H1 (cell line): Measurements from ENCODE around the gene ZSCAN10. TPM values are rescaled to one million over a fixed set of nuclear protein-coding genes. Genes with fewer than 3 reads are reported as not detected.

Experiments
- CTCF ChIA-PET: fragments of 300-600 bp; sonication (Branson Sonifier 250); formaldehyde crosslinking; loops from one replicate; lab custom pipeline; 2021; ENCODE audit not compliant: partially characterized antibody; lab: Charles Lee
- POLR2A ChIA-PET: fragments of 300-600 bp; sonication (Branson Sonifier 250); formaldehyde crosslinking; loops from one replicate; lab custom pipeline; 2021; ENCODE audit warnings: inconsistent platforms; ENCODE audit not compliant: partially characterized antibody; lab: Charles Lee
- DNase-seq, 2 experiments: peaks; one replicate each; pipeline versions ENCODE4 v3.0.0 to v3.0.0-alpha.2; 2010 to 2022; ENCODE audit warnings: low spot score in 2 of 2, low read depth in 1 of 2, mixed read lengths in 1 of 2
- FAIRE-seq: peaks from 2 replicates; lab custom pipeline; 2011; peaks lifted over from hg19 to GRCh38; lab: Jason Lieb, UNC
- H2AFZ ChIP-seq: 2 replicates; pipeline ENCODE4 v1.8.1; 2012; ENCODE audit warnings: low read length, inconsistent platforms
- H2AK5ac ChIP-seq: 2 replicates; pipeline ENCODE4 v1.6.1; 2013; ENCODE audit warnings: low read depth, low read length
- H2BK120ac ChIP-seq: replicated peaks from 2 replicates; pipeline ENCODE3; 2013; ENCODE audit warnings: low read depth, low read length, inconsistent platforms
- H2BK12ac ChIP-seq: 2 replicates; pipeline ENCODE4 v1.6.1; 2013; ENCODE audit warnings: low read depth, low read length
- H2BK15ac ChIP-seq: 2 replicates; pipeline ENCODE4 v1.6.1; 2013; ENCODE audit warnings: low read length
- H2BK20ac ChIP-seq: 2 replicates; pipeline ENCODE4 v1.6.1; 2013; ENCODE audit warnings: low read length
- H2BK5ac ChIP-seq: 2 replicates; pipeline ENCODE4 v1.6.1; 2013; ENCODE audit warnings: low read depth, low read length
- H3K14ac ChIP-seq: 2 replicates; pipeline ENCODE4 v1.6.1; 2013; ENCODE audit warnings: inconsistent platforms; ENCODE audit not compliant: insufficient read length
- H3K18ac ChIP-seq: 2 replicates; pipeline ENCODE4 v1.6.1; 2013; ENCODE audit warnings: low read length; ENCODE audit errors: extremely low read depth
- H3K23ac ChIP-seq: 2 replicates; pipeline ENCODE4 v1.6.1; 2013; ENCODE audit warnings: inconsistent platforms; ENCODE audit not compliant: insufficient read length
- H3K23me2 ChIP-seq: 2 replicates; pipeline ENCODE4 v1.6.1; 2013; ENCODE audit warnings: low read depth, low read length
- H3K27ac ChIP-seq: 2 replicates; pipeline ENCODE4 v1.6.1; 2011; ENCODE audit warnings: low read depth, low read length, inconsistent platforms
- H3K27me3 ChIP-seq, 4 experiments: replicated peaks in 1 of 4; 1 replicate in 1 of 4; 2 replicates in 3 of 4; pipeline versions ENCODE4 v1.6.1 to v1.8.1; 2011 to 2013; ENCODE audit warnings: low read length in 3 of 4, mild to moderate bottlenecking in 3 of 4, inconsistent platforms in 2 of 4, mixed read lengths in 2 of 4, moderate library complexity in 1 of 4; ENCODE audit not compliant: control insufficient read depth in 3 of 4, insufficient read depth in 3 of 4; ENCODE audit errors: extremely low read depth in 1 of 4
- H3K36me3 ChIP-seq, 4 experiments: 2 replicates each; pipeline versions ENCODE4 v1.6.1 to v1.8.1; 2011 to 2013; ENCODE audit warnings: mild to moderate bottlenecking in 4 of 4, low read length in 3 of 4, moderate library complexity in 2 of 4, control low read depth in 1 of 4, inconsistent platforms in 1 of 4; ENCODE audit not compliant: insufficient read depth in 4 of 4, control insufficient read depth in 2 of 4
- H3K4ac ChIP-seq: replicated peaks from 2 replicates; pipeline ENCODE3; 2013; ENCODE audit warnings: low read length, low read depth, mixed read lengths, inconsistent platforms; ENCODE audit not compliant: insufficient read length
- H3K4me1 ChIP-seq, 4 experiments: replicated peaks in 1 of 4; 1 replicate in 1 of 4; 2 replicates in 3 of 4; pipeline versions ENCODE4 v1.6.1 to v1.8.1; 2011 to 2013; ENCODE audit warnings: low read length in 3 of 4, inconsistent platforms in 2 of 4, mixed read lengths in 1 of 4; ENCODE audit not compliant: insufficient read depth in 4 of 4, control insufficient read depth in 3 of 4
- H3K4me2 ChIP-seq, 2 experiments: 2 replicates each; pipeline versions ENCODE4 v1.6.1 to v1.8.1; 2011 to 2013; ENCODE audit warnings: low read depth in 2 of 2, low read length in 2 of 2, control low read depth in 1 of 2, inconsistent platforms in 1 of 2, mild to moderate bottlenecking in 1 of 2; ENCODE audit not compliant: insufficient read depth in 1 of 2
- H3K4me3 ChIP-seq, 4 experiments: fragments of 200-600, 300-600 bp in 1 of 4; sonication (generic), shearing (Covaris generic), sonication (Bioruptor Twin) in 1 of 4; 2 replicates each; pipeline versions ENCODE4 v1.5.1 to v1.8.1; 2011 to 2016; ENCODE audit warnings: low read length in 4 of 4, low read depth in 3 of 4, control low read depth in 2 of 4, inconsistent platforms in 2 of 4, mild to moderate bottlenecking in 2 of 4, mixed read lengths in 1 of 4, moderate library complexity in 1 of 4; ENCODE audit not compliant: insufficient read depth in 2 of 4; ENCODE audit errors: extremely low read depth in 1 of 4
- H3K56ac ChIP-seq: replicated peaks from 2 replicates; pipeline ENCODE3; 2013; ENCODE audit warnings: low read depth, mild to moderate bottlenecking, mixed read lengths, low read length, inconsistent platforms; ENCODE audit not compliant: insufficient read length
- H3K79me1 ChIP-seq: 2 replicates; pipeline ENCODE4 v1.6.1; 2013; ENCODE audit warnings: low read depth, low read length, control low read depth
- H3K79me2 ChIP-seq, 2 experiments: 2 replicates each; pipeline versions ENCODE4 v1.6.1 to v1.8.1; 2012 to 2013; ENCODE audit warnings: low read length in 2 of 2, mild to moderate bottlenecking in 2 of 2, inconsistent platforms in 1 of 2; ENCODE audit not compliant: insufficient read depth in 2 of 2, control insufficient read depth in 1 of 2
- H3K9ac ChIP-seq, 4 experiments: replicated peaks in 1 of 4; 1 replicate in 1 of 4; 2 replicates in 3 of 4; pipeline versions ENCODE4 v1.6.1 to v1.8.1; 2011 to 2013; ENCODE audit warnings: low read depth in 3 of 4, low read length in 3 of 4, control low read depth in 2 of 4, mild to moderate bottlenecking in 2 of 4, moderate library complexity in 2 of 4, inconsistent platforms in 1 of 4; ENCODE audit errors: extremely low read depth in 1 of 4
- H3K9me3 ChIP-seq, 2 experiments: 2 replicates each; pipeline versions ENCODE4 v1.6.1 to v1.8.1; 2012 to 2013; ENCODE audit warnings: mild to moderate bottlenecking in 2 of 2, moderate library complexity in 2 of 2, control low read depth in 1 of 2, inconsistent platforms in 1 of 2, low read depth in 1 of 2, low read length in 1 of 2, mixed read lengths in 1 of 2; ENCODE audit not compliant: insufficient read depth in 2 of 2
- H4K20me1 ChIP-seq, 2 experiments: replicated peaks in 1 of 2; 2 replicates each; pipeline versions ENCODE3 to v1.8.1; 2011 to 2013; ENCODE audit warnings: inconsistent platforms in 2 of 2, low read length in 2 of 2, mild to moderate bottlenecking in 1 of 2; ENCODE audit not compliant: insufficient read depth in 2 of 2, control insufficient read depth in 1 of 2
- H4K5ac ChIP-seq: 2 replicates; pipeline ENCODE4 v1.6.1; 2013; ENCODE audit warnings: low read length, low read depth, mixed read lengths, inconsistent platforms; ENCODE audit not compliant: insufficient read length
- H4K8ac ChIP-seq: 2 replicates; pipeline ENCODE4 v1.8.0; 2013; ENCODE audit warnings: mild to moderate bottlenecking, moderate library complexity, low read length, inconsistent platforms; ENCODE audit not compliant: insufficient read depth; ENCODE audit errors: extremely low read depth
- H4K91ac ChIP-seq: replicated peaks from 2 replicates; pipeline ENCODE3; 2013; ENCODE audit warnings: low read length, mixed read lengths, inconsistent platforms; ENCODE audit not compliant: insufficient read length
- E2F6 ChIP-seq: IDR thresholded peaks from 2 replicates; pipeline ENCODE4 v1.6.1; 2012; ENCODE audit warnings: inconsistent platforms
- EGR1 ChIP-seq: IDR thresholded peaks from 2 replicates; pipeline ENCODE4 v1.6.1; 2011; ENCODE audit warnings: low read depth, low read length, borderline replicate concordance
- FOSL1 ChIP-seq: IDR thresholded peaks from 2 replicates; pipeline ENCODE4 v1.6.1; 2011; ENCODE audit warnings: mild to moderate bottlenecking, low read depth, low read length, moderate library complexity; ENCODE audit not compliant: insufficient read depth
- KDM1A ChIP-seq: fragments of 200-600, 300-600 bp; sonication (generic); IDR thresholded peaks from 2 replicates; pipeline ENCODE4 v1.7.1; 2016; ENCODE audit warnings: mild to moderate bottlenecking, low read length, borderline replicate concordance
- RBBP5 ChIP-seq: IDR thresholded peaks from 2 replicates; pipeline ENCODE4 v1.7.1; 2012; ENCODE audit warnings: low read depth, mild to moderate bottlenecking, inconsistent platforms, low read length, moderate library complexity, borderline replicate concordance
- USF2 ChIP-seq: IDR thresholded peaks from 2 replicates; pipeline ENCODE4 v1.6.1; 2011; ENCODE audit warnings: low read length, improper control_type of control experiment
- WGBS, 2 experiments: shearing (Covaris generic) in 1 of 2; methylation state at CpG; one replicate each; pipeline versions ENCODE4 v1.1.6 to v1.1.7; 2013 to 2015; ENCODE audit warnings: low lambda C conversion rate in 2 of 2, mixed read lengths in 2 of 2, inconsistent platforms in 1 of 2, low coverage in 1 of 2, missing lambda C conversion rate in 1 of 2; ENCODE audit not compliant: insufficient replicate concordance in 2 of 2, insufficient coverage in 1 of 2, insufficient read length in 1 of 2; ENCODE audit errors: extremely low coverage in 1 of 2, missing lambda C conversion rate in 1 of 2; 5-methylcytosine and 5-hydroxymethylcytosine counted together
- polyA plus RNA-seq, 7 experiments: library from polyadenylated mRNA; depleted of rRNA in 3 of 7; stranded (reverse) in 5 of 7; unstranded in 2 of 7; fragments of >200 nt in 5 of 7; fragments of 200-250 nt in 2 of 7; gene quantifications; 1 replicate in 5 of 7; 2 replicates in 1 of 7; 4 replicates in 1 of 7; pipeline versions ENCODE4 v1.2.1 to v1.2.3, GENCODE V29; 2011 to 2013; ENCODE audit warnings: missing spikeins in 2 of 7, mixed read lengths in 2 of 7
- total RNA-seq: library from RNA; stranded (reverse); fragmentation: NEBNext Ultra II Directional; extraction: Animal tissue kit (Norgen Biotek cat#: 25700); gene quantifications from 2 replicates; pipeline ENCODE4 v1.2.1, GENCODE V29; 2021

The ZSCAN10 gene
- total and polyA plus RNA-seq, 2 of the 8 experiments (the other 6 are each of a cell fraction or from before 2014, with no cell fraction given), result 209 to 314 TPM

- H3K79me1 ChIP-seq, result no peaks in the 10 kb centered on the region
- H2BK15ac ChIP-seq, result no peak overlapping the region
- H3K79me2 ChIP-seq, result no peaks in the 10 kb centered on the region
- no peak overlapping the region for H4K5ac ChIP-seq
- H3K4ac ChIP-seq, result no peak overlapping the region
- H3K4me1 ChIP-seq, result no peaks in the 10 kb centered on the region
- no peak overlapping the region for H3K14ac ChIP-seq
- no peak overlapping the region for H4K91ac ChIP-seq
- 0 out of 2 replicates have a peak, but pooled peaks cover 2% of the 10 kb centered on the region for H3K23me2 ChIP-seq
- ChIA-PET CTCF (interaction anchor here (2.0 to 4.8 kb wide), 3 partner anchors 8 to 13 kb away, joined by 9 to 29 read pairs (median 26); no protein-coding TSS in a partner anchor), POLR2A (interaction anchor here (1.9 to 3.9 kb wide), 2 partner anchors 10 to 13 kb away, joined by 7 to 20 read pairs; no protein-coding TSS in a partner anchor)
- no peaks in the 10 kb centered on the region for H3K27me3 ChIP-seq
- no peak overlapping the region for H3K4me3 ChIP-seq
- H2AK5ac ChIP-seq, result no peak overlapping the region
- no peak for TF ChIP-seq FOSL1
- no peak for TF ChIP-seq KDM1A
- no peak for TF ChIP-seq RBBP5
- TF ChIP-seq EGR1, result no peak
- no peak for TF ChIP-seq USF2
- TF ChIP-seq E2F6, result no peak
- H3K4me2 ChIP-seq, result no peak overlapping the region
- H3K9me3 ChIP-seq, result no peaks in the 10 kb centered on the region
- 92% methylated on average over 23 of the region's 23 CpGs; no CpG with 5 or more reads in 1 of the 2 experiments for WGBS, 2 experiments
- no peak overlapping the region for H2BK5ac ChIP-seq
- no peak overlapping the region for H2BK120ac ChIP-seq
- DNase-seq (no peak), FAIRE-seq (no peak)
- no peak overlapping the region for H3K27ac ChIP-seq
- no peak overlapping the region for H2AFZ ChIP-seq
- no peak overlapping the region for H3K18ac ChIP-seq
- peaks cover 0 to 7% of the 10 kb centered on the region in 2 experiments for H4K20me1 ChIP-seq
- no peak overlapping the region for H3K9ac ChIP-seq
- H3K36me3 ChIP-seq, result peaks cover 0 to 8% (median 3%) of the 10 kb centered on the region in 4 experiments; a peak in 4 of 8 replicates
- no peak overlapping the region for H2BK12ac ChIP-seq
- H4K8ac ChIP-seq, result no peak overlapping the region
- H2BK20ac ChIP-seq, result no peak overlapping the region
- no peak overlapping the region for H3K23ac ChIP-seq
- H3K56ac ChIP-seq, result no peak overlapping the region
Measured at GRCh38 chr16:3141781-3142311, 42.8 kb upstream of the ZSCAN10 start.
